Pancreas (tissue), 10 donors: ENCODE measurements around the gene MARS1. TPM values are rescaled to one million over a fixed set of nuclear protein-coding genes. Genes with fewer than 3 reads are reported as not detected.

ENCODE experiments used
- ATAC-seq, 4 donors: fragments of 200-7000 bp; cut with Tn5 transposase; one replicate each; pipeline versions ENCODE4 v1.8.0 to v1.9.1; 2020; ENCODE audit warnings: mild to moderate bottlenecking in 4 of 4, moderate library complexity in 4 of 4
- DNase-seq, 6 donors: peaks; one replicate each; pipeline ENCODE4 v3.0.0-alpha.2; 2020
- FAIRE-seq: peaks from 2 replicates; lab custom pipeline; 2012; peaks lifted over from hg19 to GRCh38; lab: Jason Lieb, UNC
- H3K27ac ChIP-seq, 4 donors: fragments of 200-600 bp; sonication (generic); 1 replicate in 3 of 4; 2 replicates in 1 of 4; pipeline versions ENCODE4 v1.5.0 to v1.8.0; 2020
- H3K27me3 ChIP-seq, 4 donors: fragments of 200-600 bp; one replicate each; pipeline ENCODE4 v1.8.0; 2021
- H3K36me3 ChIP-seq, 3 donors: fragments of 200-600 bp; sonication (generic) in 1 of 3; one replicate each; pipeline versions ENCODE4 v1.5.0 to v1.8.0; 2020 to 2021
- H3K4me1 ChIP-seq, 3 donors: fragments of 200-600 bp; one replicate each; pipeline ENCODE4 v1.8.0; 2021
- H3K4me3 ChIP-seq, 4 donors: fragments of 200-600 bp; sonication (generic) in 2 of 4; one replicate each; pipeline versions ENCODE4 v1.5.0 to v1.8.0; 2020 to 2021
- H3K9me3 ChIP-seq, 4 donors: fragments of 200-600 bp; one replicate each; pipeline ENCODE4 v1.8.0; 2021
- WGBS, 2 donors: extraction: QIAGEN DNeasy Blood & Tissue Kit; methylation state at CpG; one replicate each; pipeline ENCODE4 v1.1.7; 2013; 5-methylcytosine and 5-hydroxymethylcytosine counted together
- intact Hi-C, 3 donors: fragments of 100-400 bp; cut with DNase I; formaldehyde crosslinking; loops; one replicate each; pipeline versions ENCODE4 v1.11.1 to v1.14.2; 2022
- polyA plus RNA-seq, 2 donors: library from polyadenylated mRNA; stranded (reverse); fragments of 200-250 nt; gene quantifications; one replicate each; pipeline ENCODE4 v1.2.3, GENCODE V29; 2013
- total RNA-seq, 6 donors: library from RNA; stranded (reverse); fragmentation: NEBNext Ultra II Directional in 4 of 6; extraction: Animal tissue kit (Norgen Biotek cat#: 25700) in 4 of 6; gene quantifications; one replicate each; pipeline versions ENCODE4 v1.2.1 to v1.2.4, GENCODE V29; 2021 to 2023
- TF ChIP-seq, protein P1 (sequence below), 4 donors: fragments of 200-600 bp; sonication (generic) in 3 of 4; IDR thresholded peaks; one replicate each; pipeline versions ENCODE4 v1.5.0 to v1.8.0; 2021; ENCODE audit warnings: antibody characterized with exemption in 4 of 4
- donor health status: healthy with polysubstance abuse.
- donor health status: DM: no; HTN: no; CAD: no; lungs with moderate emphysema.
- donor health status: DM: no; HTN: no; CAD: no.
- donor health status: control.
- donor health status: control.
- donor health status: Bipolar disorder and iron deficiency.
- donor health status: DM: yes; HTN: yes; CAD: no.
- donor health status: DM: no; HTN: no; CAD: no.
- donor health status: DM: no; HTN: no; CAD: no.
- donor health status: DM: yes; HTN: yes; CAD: no.

MARS1 gene
- total and polyA plus RNA-seq, 8 donors, result 33.4 to 210 (median 88.8) TPM

DNA sequence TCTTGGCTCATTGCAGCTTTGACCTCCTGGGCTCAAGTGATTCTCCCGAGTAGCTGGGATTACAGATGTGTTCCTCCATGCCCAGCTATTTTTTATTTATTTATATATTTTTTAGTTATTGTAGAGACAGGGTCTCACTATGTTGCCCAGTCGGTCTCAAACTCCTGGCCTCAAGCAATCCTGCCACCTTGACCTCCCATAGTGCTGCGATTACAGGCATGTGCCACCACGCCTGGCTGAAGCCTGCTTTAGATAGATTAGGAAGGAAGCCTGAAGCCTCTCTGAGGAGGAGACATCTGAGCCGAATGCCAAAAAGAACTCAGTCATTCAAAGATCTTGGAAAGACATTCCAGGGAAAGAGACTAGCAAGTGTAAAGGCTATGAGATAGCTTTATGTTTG lies 43.1 kb upstream of the MARS1 start:
- WGBS, 2 donors, result 72 to 77% methylated on average over 5 of the region's 5 CpGs
- TF ChIP-seq, protein P1, sequence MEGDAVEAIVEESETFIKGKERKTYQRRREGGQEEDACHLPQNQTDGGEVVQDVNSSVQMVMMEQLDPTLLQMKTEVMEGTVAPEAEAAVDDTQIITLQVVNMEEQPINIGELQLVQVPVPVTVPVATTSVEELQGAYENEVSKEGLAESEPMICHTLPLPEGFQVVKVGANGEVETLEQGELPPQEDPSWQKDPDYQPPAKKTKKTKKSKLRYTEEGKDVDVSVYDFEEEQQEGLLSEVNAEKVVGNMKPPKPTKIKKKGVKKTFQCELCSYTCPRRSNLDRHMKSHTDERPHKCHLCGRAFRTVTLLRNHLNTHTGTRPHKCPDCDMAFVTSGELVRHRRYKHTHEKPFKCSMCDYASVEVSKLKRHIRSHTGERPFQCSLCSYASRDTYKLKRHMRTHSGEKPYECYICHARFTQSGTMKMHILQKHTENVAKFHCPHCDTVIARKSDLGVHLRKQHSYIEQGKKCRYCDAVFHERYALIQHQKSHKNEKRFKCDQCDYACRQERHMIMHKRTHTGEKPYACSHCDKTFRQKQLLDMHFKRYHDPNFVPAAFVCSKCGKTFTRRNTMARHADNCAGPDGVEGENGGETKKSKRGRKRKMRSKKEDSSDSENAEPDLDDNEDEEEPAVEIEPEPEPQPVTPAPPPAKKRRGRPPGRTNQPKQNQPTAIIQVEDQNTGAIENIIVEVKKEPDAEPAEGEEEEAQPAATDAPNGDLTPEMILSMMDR (IDR thresholded peaks at IDR 0.05), result no peak
- Histone ChIP-seq H3K36me3 (no peaks in the 10 kb centered on the region), H3K9me3 (no peaks in the 10 kb centered on the region), H3K27me3 (no peaks in the 10 kb centered on the region), H3K27ac (no peak overlapping the region), H3K4me3 (no peak overlapping the region), H3K4me1 (no peaks in the 10 kb centered on the region)
- intact Hi-C loops, result no loop called here
- no peak for DNase-seq
- FAIRE-seq, result no peak
- no peak for ATAC-seq

DNA sequence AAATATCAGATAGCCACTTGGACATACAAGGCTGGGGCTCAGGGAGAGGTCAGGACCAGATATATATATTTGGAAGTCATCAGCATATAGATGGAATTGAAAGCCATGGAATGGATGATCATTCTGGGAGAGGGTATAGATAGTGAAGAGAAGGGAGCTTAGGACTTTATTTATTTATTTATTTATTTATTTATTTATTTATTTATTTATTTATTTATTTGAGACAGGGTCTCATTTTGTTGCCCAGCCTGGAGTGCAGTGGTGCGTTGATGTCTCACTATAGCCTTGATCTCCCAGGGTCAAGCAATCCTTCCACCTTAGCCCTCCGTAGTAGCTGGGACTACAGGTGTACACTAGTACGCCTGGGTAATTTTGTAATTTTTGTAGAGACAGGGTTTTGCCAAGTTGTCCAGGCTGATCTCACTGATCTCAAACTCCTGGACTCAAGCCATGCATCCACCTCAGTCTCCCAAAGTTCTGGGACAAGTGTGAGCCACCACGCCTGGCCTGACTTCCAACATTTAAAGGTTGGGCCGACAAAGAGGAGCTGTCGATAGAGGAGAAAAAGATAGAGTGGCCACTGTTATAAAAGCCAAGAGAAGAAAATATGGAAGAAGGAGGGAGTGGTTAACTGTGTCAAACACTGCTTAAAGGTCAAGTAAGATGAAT lies 41.4 kb upstream of the MARS1 start:
- Histone ChIP-seq H3K27ac (no peak overlapping the region), H3K9me3 (no peaks in the 10 kb centered on the region), H3K4me1 (no peaks in the 10 kb centered on the region), H3K27me3 (no peaks in the 10 kb centered on the region), H3K4me3 (no peak overlapping the region), H3K36me3 (no peaks in the 10 kb centered on the region)
- ATAC-seq, result no peak
- no peak for FAIRE-seq
- no peak for DNase-seq
- TF ChIP-seq, protein P1 (IDR thresholded peaks at IDR 0.05), result no peak
- intact Hi-C loops, result no loop called here
- WGBS, 2 donors, result 89 to 96% methylated on average over 6 of the region's 6 CpGs

DNA sequence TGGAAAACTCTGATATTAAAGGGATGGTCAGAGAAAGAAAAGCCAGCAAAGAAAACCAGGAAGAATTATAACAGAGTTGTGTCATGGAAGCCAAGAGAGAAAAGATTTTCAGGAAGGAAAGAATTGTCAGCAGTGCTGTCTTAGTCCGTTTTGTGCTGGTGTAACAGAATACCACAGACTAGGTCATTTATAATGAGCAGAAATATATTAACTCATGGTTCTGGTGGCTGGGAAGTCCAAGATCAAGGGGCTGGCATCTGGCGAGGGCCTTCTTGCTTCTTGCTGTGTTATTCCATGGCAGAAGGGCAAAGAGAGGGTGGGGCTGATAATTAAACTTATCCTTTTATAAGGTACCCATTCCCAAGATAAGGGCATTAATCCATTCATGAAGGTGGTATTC lies 39.2 kb upstream of the MARS1 start:
- no peak for ATAC-seq
- no peak for DNase-seq
- Histone ChIP-seq H3K36me3 (no peaks in the 10 kb centered on the region), H3K27me3 (no peaks in the 10 kb centered on the region), H3K4me1 (no peaks in the 10 kb centered on the region), H3K27ac (no peak overlapping the region), H3K9me3 (no peaks in the 10 kb centered on the region), H3K4me3 (no peak overlapping the region)
- FAIRE-seq, result no peak
- intact Hi-C loops, result no loop called here
- TF ChIP-seq, protein P1 (IDR thresholded peaks at IDR 0.05), result no peak
- 71 to 79% methylated on average over 2 of the region's 2 CpGs for WGBS, 2 donors

DNA sequence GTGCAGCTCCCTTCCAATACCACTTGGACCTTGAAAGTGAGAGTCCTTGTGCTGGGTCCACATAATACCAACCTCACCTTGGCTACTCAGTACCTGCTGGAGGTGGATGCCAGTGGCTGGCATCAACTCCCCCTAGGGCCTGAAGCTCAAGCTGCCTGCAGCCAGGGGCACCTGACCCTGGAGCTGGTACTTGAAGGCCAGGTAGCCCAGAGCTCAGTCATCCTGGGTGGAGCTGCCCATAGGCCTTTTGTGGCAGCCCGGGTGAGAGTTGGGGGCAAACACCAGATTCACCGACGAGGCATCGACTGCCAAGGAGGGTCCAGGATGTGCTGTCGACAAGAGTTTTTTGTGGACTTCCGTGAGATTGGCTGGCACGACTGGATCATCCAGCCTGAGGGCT lies 38.5 kb upstream of the MARS1 start:
- no peak overlapping the region for H3K4me3 ChIP-seq
- H3K9me3 ChIP-seq, result no peaks in the 10 kb centered on the region
- FAIRE-seq, result no peak
- intact Hi-C loops, result no loop called here
- H3K27me3 ChIP-seq, result no peaks in the 10 kb centered on the region
- H3K36me3 ChIP-seq, result no peaks in the 10 kb centered on the region
- H3K4me1 ChIP-seq, result no peaks in the 10 kb centered on the region
- no peak for DNase-seq
- TF ChIP-seq, protein P1 (IDR thresholded peaks at IDR 0.05), result no peak
- ATAC-seq, result no peak
- H3K27ac ChIP-seq, result no peak overlapping the region
- WGBS, 2 donors, result 94 to 95% methylated on average over 7 of the region's 7 CpGs

DNA sequence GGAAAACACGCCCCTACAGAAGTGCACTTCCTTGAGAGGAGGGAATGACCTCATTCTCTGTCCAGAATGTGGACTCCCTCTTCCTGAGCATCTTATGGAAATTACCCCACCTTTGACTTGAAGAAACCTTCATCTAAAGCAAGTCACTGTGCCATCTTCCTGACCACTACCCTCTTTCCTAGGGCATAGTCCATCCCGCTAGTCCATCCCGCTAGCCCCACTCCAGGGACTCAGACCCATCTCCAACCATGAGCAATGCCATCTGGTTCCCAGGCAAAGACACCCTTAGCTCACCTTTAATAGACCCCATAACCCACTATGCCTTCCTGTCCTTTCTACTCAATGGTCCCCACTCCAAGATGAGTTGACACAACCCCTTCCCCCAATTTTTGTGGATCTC lies 37.8 kb upstream of the MARS1 start:
- no peak for DNase-seq
- TF ChIP-seq, protein P1 (IDR thresholded peaks at IDR 0.05), result no peak
- Histone ChIP-seq H3K4me3 (no peak overlapping the region), H3K27me3 (no peaks in the 10 kb centered on the region), H3K36me3 (no peaks in the 10 kb centered on the region), H3K27ac (no peak overlapping the region), H3K9me3 (no peaks in the 10 kb centered on the region), H3K4me1 (no peaks in the 10 kb centered on the region)
- intact Hi-C loops, result loop anchor here (5.0 to 10.0 kb wide), 3 partner anchors 143 to 235 kb away; partner anchors contain the start of gene NXPH4 (in 1 of the 3)
- ATAC-seq, result no peak
- 78 to 84% methylated on average over 3 of the region's 3 CpGs for WGBS, 2 donors
- no peak for FAIRE-seq
